GM19463 (cell line): Measurements from ENCODE around the gene ZNF529.

Experiments
- ATAC-seq: cut with Tn5 transposase; IDR thresholded peaks from one replicate; pipeline ENCODE4 v1.9.1; 2021; ENCODE audit warnings: mild to moderate bottlenecking, moderate library complexity; ENCODE audit not compliant: unreplicated experiment

The ZNF529 gene

GRCh38 chr19:36514012-36514612 lies 59.0 kb downstream of the ZNF529 start:
- ATAC-seq = no peak

- no peak for ATAC-seq
Measured at GRCh38 chr19:36508325-36508724, 64.8 kb downstream of the ZNF529 start.

- no peak for ATAC-seq
Measured at GRCh38 chr19:36501973-36502372, 71.1 kb downstream of the ZNF529 start.

GRCh38 chr19:36497001-36497400 lies 76.1 kb downstream of the ZNF529 start:
- no peak for ATAC-seq
